Activated T-cell treated with anti-CD3 and anti-CD28 coated beads, Interleukin-2, amount 50 U/mL, for 4 hours (primary cell): Measurements from ENCODE around the gene DIS3L2. TPM values are rescaled to one million over a fixed set of nuclear protein-coding genes. Genes with fewer than 3 reads are reported as not detected.
"Not testable (repeated sequence)": the region's sequence is repeated elsewhere in the genome, so short reads cannot be mapped to it uniquely, and the experiment has no call there.

Experiments
- ATAC-seq, 2 donors: fragments of 200-7000 bp; cut with Tn5 transposase; one replicate each; pipeline ENCODE4 v1.10.0; 2021
- DNase-seq: peaks from one replicate; pipeline ENCODE4 v3.0.0-alpha.2; 2020
- H3K27me3 Mint-ChIP-seq: one replicate; pipeline ENCODE4 v1.8.0; 2021; ENCODE audit warnings: low read depth, mixed read lengths
- H3K36me3 Mint-ChIP-seq: one replicate; pipeline ENCODE4 v1.8.0; 2022; ENCODE audit warnings: mixed read lengths; ENCODE audit not compliant: insufficient read depth
- H3K4me1 Mint-ChIP-seq: one replicate; pipeline ENCODE4 v1.8.0; 2021; ENCODE audit warnings: low read depth, mixed read lengths
- H3K4me3 Mint-ChIP-seq: one replicate; pipeline ENCODE4 v1.8.0; 2021; ENCODE audit warnings: mild to moderate bottlenecking, moderate library complexity, mixed read lengths
- H3K9me3 Mint-ChIP-seq: one replicate; pipeline ENCODE4 v1.8.0; 2021; ENCODE audit warnings: mixed read lengths
- total RNA-seq, 3 donors: library from RNA; stranded (reverse); gene quantifications; one replicate each; pipeline ENCODE4 v1.2.1, GENCODE V29; 2021

DIS3L2 gene
- total RNA-seq, 3 donors from 2014 or later: 38.5 to 43.7 (median 41.4) TPM

DNA sequence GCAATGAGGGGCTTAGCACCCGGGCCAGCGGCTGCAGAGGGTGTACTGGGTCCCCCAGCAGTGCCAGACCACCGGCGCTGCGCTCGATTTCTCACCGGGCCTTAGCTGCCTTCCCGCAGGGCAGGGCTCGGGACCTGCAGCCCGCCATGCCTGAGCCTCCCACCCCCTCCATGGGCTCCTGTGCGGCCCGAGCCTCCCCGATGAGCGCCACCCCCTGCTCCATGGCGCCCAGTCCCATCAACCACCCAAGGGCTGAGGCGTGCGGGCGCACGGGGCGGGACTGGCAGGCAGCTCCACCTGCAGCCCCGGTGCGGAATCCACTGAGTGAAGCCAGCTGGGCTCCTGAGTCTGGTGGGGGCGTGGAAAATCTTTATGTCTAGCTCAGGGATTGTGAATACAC is 404.9 kb downstream of the DIS3L2 start:
- peaks cover 29% of the 10 kb centered on the region for H3K4me1 Mint-ChIP-seq
- H3K27me3 Mint-ChIP-seq, H3K4me3 Mint-ChIP-seq, H3K9me3 Mint-ChIP-seq, DNase-seq, H3K36me3 Mint-ChIP-seq, ATAC-seq: not testable (repeated sequence)

DNA sequence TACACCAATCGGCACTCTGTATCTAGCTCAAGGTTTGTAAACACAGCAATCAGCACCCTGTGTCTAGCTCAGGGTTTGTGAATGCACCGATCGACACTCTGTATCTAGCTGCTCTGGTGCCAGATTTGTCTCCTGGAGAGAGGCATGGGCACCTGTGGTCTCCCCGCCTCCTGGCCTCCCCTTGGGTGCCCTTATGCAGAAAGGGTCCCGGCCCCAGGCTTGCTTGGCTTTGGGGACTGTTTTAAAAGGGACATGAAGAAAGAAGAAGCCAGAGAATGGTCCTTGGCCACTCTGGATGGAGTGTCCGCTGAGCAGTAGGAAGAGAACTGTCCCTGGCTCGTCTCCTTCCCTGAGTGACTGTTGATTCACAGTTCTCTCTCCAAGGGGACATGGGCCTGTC is 405.5 kb downstream of the DIS3L2 start:
- H3K27me3 Mint-ChIP-seq: no peaks in the 10 kb centered on the region
- H3K36me3 Mint-ChIP-seq: no peaks in the 10 kb centered on the region
- no peak for DNase-seq
- H3K4me3 Mint-ChIP-seq: no peak overlapping the region
- no peaks in the 10 kb centered on the region for H3K9me3 Mint-ChIP-seq
- ATAC-seq: no peak
- peaks cover 27% of the 10 kb centered on the region for H3K4me1 Mint-ChIP-seq

DNA sequence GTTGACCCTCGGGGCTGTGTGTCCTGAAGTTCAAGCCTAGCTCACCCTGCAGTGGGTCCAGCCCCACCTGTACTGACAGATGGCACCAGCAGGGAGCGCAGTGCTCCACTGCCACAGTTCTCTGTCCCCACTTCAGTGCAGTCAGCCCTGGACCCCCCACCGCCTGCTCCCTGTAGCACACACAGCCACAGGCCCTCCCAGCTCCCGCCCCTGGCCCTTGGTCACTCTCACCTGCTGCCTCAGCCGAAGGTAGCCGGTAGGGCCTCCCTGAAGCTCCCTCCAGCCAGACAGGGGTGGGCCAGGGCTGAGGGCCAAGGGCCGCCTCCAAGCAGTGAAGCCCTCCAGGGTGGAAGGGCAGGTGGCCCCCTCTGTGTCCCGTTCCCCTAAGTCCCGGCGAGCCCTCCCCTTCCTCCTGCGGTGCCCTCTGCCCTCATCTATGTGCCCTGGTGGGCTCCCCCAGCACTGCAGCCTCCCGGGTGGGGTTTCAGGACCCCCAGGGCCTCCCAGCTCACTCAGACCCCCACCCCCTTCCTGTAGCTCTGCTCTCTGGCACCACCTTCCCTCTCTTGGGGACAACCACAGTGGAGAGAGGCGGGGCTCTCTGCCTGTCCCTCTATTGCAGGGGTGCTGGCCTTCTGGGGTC is 406.2 kb downstream of the DIS3L2 start:
- H3K9me3 Mint-ChIP-seq: no peaks in the 10 kb centered on the region
- DNase-seq: no peak

DNA sequence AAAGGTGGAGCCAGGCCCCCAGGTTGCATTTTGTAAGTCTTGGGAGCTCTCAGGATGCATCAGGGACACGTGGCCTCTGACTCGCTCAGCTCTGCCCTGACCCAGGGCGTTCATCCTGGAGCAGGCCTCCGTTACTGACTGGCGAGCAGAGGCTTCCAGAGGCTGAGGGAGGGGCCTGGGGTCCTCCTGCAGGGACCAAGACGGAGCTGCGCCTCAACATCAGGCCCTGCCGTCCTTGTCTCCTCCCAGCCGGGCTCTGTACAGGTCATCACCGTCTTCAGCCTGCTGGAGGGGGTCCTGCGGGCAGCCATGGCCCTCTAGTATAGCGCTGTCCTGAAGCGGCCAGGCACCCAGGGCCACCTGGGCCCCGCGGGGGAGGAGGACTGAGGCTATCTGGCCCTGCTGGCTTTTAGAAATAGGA is 406.8 kb downstream of the DIS3L2 start:
- Mint-ChIP-seq H3K27me3 (no peaks in the 10 kb centered on the region), H3K36me3 (no peaks in the 10 kb centered on the region), H3K4me1 (peaks cover 17% of the 10 kb centered on the region), H3K4me3 (no peak overlapping the region), H3K9me3 (no peaks in the 10 kb centered on the region)
- no peak for DNase-seq
- no peak for ATAC-seq

More for the DNA sequence above, 406.2 kb downstream of the DIS3L2 start:
- no peaks in the 10 kb centered on the region for H3K27me3 Mint-ChIP-seq
- no peak overlapping the region for H3K4me3 Mint-ChIP-seq
- peaks cover 20% of the 10 kb centered on the region for H3K4me1 Mint-ChIP-seq
- no peak for ATAC-seq
- no peaks in the 10 kb centered on the region for H3K36me3 Mint-ChIP-seq

DNA sequence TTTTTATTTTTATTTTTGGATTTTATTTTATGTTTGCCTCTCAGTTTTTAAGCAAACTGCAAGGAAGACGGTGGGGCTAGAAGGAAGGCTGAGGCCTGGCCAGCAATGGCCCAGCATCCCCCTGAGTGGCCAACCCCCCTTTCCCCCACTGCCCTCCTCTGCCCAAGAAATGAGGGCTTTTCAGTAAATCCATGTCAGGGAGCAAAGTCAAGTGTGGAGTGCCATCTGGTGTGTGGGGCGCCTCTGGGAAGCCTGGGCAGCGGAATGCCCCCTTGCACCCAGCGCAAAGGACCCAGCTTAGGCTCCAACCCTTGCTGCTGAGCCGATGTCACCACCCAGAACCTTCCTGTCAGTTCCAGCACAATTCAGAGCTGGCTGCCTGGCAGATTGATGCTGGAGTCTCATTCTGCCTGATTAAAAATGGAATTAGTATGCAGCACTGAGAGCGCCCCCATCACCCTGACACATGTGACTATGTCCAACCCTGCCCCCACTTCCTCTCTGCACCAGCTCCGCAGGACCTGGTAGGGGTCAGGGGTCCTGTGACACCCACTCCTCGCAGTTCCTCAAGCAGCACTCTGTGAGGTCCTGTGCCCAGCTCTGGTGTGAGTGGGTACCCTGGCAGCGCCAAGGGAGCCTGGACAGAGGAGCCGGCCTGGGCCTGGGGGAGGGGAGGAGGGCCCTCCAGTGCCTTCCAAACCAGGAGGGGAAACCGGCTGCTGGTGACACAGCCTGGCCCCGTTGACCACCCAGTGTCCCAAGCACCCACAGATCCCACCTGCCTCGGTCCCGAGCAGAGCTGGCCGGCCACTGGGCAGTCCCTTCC is 407.8 kb downstream of the DIS3L2 start:
- Mint-ChIP-seq H3K9me3 (no peaks in the 10 kb centered on the region), H3K4me1 (peaks cover 7% of the 10 kb centered on the region), H3K27me3 (no peaks in the 10 kb centered on the region), H3K36me3 (no peaks in the 10 kb centered on the region), H3K4me3 (no peak overlapping the region)
- DNase-seq: no peak
- no peak for ATAC-seq

DNA sequence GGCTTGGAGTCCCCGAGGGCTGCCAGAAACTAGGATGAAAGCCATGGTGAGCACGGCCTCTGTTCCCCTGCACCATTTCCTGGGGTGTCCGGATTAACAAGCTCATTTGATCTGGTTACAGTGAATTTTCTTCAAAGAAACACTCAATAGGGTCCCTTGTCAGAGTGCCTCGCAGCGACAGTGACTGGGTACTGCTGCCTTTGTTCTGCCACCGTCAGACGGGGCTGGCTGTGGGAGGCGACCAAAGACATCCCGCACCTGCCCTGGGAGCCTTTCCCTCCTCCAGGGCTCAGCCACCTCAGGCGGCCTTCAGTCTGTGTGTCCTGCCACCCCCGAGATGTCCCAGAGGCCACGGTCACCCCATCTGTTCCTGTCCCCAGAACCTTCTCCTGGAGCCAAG is 408.5 kb downstream of the DIS3L2 start:
- not testable (repeated sequence) for H3K27me3 Mint-ChIP-seq, DNase-seq, H3K9me3 Mint-ChIP-seq, H3K36me3 Mint-ChIP-seq, H3K4me3 Mint-ChIP-seq, ATAC-seq, H3K4me1 Mint-ChIP-seq

DNA sequence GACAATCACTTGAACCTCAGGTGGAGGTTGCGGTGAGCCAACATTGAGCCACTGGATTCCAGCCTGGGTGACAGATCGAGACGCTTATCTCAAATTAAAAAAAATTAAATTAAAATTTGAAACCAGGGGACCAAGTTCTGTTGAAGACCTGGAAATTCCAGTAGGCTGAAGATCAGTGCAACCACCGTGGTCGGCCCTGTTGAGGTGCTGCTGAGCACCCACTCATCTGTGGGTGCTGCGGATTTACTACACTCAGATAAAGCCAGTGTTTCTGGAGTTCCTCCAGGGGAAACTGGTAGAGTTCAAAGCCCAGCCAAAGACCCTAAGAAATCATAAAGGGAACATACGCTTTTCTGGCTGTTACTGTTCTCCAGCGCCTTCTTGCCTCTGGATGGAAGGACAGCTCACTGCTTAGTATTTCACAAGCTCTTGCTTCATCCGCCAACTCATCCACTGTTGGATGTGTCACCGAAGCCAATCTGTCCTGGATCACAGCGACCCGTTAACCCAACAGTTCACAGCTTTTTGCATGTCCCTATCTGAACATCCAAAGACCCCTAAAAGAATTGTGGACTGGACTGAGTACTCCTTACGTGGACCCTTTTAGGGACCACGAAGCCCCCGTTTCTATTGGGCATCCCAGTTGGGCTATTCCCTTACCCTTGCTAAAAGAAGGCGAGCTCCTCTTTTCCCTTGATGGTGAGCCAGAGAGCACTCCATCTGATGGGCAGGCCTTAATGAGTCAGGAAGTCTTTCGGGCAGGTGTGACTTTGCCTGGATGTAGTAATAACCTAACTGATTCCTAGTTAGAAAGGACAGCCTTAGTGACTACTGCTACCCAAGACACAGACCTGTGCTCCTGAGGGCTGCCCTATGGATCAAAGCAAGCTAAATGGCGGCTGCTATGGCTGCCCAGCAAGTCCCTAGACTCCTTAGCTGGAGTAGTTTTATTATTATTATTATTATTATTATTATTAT is 411.0 kb downstream of the DIS3L2 start:
- ATAC-seq (no peak), DNase-seq (no peak)
- no peaks in the 10 kb centered on the region for H3K9me3 Mint-ChIP-seq
- no peaks in the 10 kb centered on the region for H3K27me3 Mint-ChIP-seq
- H3K36me3 Mint-ChIP-seq: no peaks in the 10 kb centered on the region
- H3K4me1 Mint-ChIP-seq: no peaks in the 10 kb centered on the region
- no peak overlapping the region for H3K4me3 Mint-ChIP-seq

DNA sequence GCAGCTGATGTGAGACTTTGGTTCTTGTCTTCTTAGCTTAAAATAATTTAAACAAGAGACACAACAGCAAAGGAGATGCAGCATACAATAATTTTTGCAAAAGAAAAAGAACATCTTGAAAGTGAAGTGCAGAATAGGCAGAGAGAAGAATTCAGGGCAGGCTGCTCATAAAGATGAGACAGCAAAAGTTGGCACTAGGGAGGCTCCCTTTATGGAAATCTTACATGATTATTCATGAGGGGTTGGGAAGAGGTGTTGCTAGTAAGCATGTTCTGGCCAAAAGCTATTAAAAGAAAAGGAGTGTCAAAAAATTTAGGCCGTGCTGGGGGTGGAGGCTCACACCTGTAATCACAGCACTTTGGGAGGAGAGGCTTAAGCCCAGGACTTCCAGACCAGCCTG is 412.8 kb downstream of the DIS3L2 start:
- Mint-ChIP-seq H3K27me3 (no peaks in the 10 kb centered on the region), H3K36me3 (no peaks in the 10 kb centered on the region), H3K4me3 (no peak overlapping the region), H3K9me3 (no peaks in the 10 kb centered on the region), H3K4me1 (no peaks in the 10 kb centered on the region)
- ATAC-seq: no peak
- DNase-seq: no peak

DNA sequence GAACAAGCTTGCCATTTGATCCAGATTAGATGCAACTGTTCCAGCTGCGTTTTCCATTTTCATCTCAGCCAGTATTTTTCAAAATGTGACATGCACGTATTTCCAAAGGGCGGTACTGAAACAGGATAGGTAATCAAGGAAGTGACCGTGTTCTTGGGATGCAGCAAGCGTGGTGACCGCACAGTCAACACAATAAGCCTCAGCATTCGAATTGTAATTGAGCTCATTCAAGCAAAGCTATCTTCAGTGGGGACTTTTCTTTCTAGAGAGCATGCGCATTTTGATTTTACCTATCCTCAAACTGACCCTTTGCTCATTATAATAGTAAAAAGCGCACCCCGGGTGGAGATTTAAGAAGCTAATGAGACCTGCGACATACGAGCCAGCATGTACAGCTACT is 413.7 kb downstream of the DIS3L2 start:
- Mint-ChIP-seq H3K4me3 (no peak overlapping the region), H3K27me3 (peaks cover 3% of the 10 kb centered on the region), H3K9me3 (no peaks in the 10 kb centered on the region), H3K36me3 (no peaks in the 10 kb centered on the region), H3K4me1 (no peaks in the 10 kb centered on the region)
- no peak for DNase-seq
- no peak for ATAC-seq

DNA sequence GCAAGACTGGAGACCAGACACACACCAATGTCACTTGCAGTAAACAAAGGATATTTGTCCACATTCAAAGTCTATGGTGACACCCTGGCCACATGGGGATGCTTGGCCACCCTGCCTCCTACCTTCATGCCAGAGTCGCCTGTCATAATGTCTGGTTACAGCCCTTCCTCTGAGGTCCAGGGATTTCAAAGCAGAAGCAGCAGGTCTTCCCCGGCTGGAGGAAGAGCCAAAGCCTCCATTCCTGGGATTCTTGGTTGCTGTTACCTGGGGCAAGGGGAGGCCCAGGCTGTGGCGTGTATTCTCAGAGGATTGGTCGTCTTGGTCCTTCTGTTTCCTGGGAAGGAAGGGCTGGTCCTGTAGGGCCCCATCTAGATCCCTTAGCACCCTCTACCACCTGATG is 414.7 kb downstream of the DIS3L2 start:
- Mint-ChIP-seq H3K4me1 (no peaks in the 10 kb centered on the region), H3K36me3 (no peaks in the 10 kb centered on the region), H3K4me3 (no peak overlapping the region), H3K27me3 (peaks cover 3% of the 10 kb centered on the region), H3K9me3 (no peaks in the 10 kb centered on the region)
- no peak for ATAC-seq
- DNase-seq: no peak

DNA sequence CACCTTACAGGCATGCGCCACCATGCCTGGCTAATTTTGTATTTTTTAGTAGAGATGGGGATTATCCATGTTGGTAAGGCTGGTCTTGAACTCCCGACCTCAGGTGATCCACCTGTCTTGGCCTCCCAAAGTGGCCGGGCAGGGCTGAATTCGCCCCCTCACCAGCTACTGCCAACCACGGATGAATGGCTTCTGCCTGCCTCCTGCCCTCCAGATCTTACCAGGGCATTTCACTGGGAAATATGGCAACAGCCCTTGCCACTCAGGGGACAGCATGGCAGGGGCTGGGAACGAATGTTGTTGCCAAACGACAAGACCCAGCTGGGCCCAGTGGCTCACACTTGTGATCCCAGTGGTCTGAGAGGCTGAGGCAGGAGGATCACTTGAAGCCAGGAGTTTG is 415.2 kb downstream of the DIS3L2 start:
- H3K4me1 Mint-ChIP-seq: no peaks in the 10 kb centered on the region
- no peaks in the 10 kb centered on the region for H3K36me3 Mint-ChIP-seq
- ATAC-seq (no peak), DNase-seq (no peak)
- H3K27me3 Mint-ChIP-seq: peaks cover 4% of the 10 kb centered on the region
- no peak overlapping the region for H3K4me3 Mint-ChIP-seq
- no peaks in the 10 kb centered on the region for H3K9me3 Mint-ChIP-seq

DNA sequence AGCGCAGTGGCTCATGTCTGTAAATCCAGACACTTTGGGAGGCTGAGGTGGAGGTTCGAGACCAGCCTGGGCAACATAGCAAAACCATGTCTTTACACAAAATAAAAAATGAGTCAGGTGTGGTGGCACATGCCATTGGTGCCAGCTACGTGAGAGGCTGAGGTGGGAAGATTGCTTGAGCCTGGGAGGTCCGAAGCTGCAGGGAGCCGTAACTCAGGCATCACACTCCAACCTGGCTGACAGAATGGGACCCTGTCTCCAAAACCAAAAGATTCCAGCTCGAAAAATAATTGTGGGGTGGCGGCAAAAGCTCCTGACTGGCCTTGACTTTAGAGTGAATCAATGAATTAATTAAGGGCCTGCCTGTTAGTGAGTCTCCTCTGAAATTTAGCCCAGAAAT is 415.8 kb downstream of the DIS3L2 start:
- DNase-seq (no peak), ATAC-seq (no peak)
- no peaks in the 10 kb centered on the region for H3K9me3 Mint-ChIP-seq
- no peaks in the 10 kb centered on the region for H3K36me3 Mint-ChIP-seq
- H3K27me3 Mint-ChIP-seq: peaks cover 10% of the 10 kb centered on the region
- H3K4me1 Mint-ChIP-seq: no peaks in the 10 kb centered on the region
- no peak overlapping the region for H3K4me3 Mint-ChIP-seq

DNA sequence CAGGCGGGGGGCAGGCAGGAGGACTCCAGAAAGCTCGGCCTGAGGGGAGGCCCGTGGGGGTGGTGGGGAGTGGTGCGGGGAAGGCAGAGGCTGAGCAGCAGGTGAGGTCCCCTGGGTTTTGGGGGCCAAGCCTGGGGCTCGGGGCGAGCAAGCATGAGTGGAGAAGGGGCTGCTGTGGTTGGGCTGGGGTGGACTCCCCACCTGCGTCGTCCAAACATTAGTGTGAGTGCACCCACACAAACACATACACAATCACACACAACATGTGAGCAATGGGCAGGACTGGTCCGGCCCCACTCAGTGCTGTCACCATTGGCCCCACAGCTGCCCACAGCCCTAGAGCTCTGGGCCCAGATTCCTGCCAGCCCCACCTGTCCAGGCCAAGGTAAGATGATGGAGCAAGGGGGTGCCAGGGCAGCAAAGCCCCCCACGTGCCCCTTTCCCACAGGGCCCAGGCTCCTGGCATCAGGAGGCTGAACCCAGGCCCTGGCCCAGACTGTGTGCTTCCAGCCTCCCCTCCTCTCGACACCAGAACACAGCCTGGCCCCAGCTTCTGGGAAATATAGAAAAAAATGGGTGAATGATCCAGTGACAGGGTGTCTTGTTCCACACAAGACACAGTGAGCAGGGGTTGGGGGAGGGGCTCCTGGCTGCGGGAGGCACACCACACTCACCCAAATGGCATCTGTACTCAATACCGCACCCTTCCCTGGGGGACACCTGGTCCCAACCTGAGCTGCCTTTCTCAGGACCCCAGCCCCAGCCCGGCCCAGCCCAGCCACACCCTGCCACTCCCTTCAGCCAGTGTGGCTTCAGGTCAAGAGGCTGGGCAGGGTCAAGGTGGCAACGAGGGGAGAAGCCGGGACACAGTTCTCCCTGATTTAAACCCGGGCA is 416.6 kb downstream of the DIS3L2 start:
- Mint-ChIP-seq H3K4me3 (no peak overlapping the region), H3K36me3 (no peaks in the 10 kb centered on the region), H3K9me3 (no peaks in the 10 kb centered on the region), H3K4me1 (no peaks in the 10 kb centered on the region), H3K27me3 (peaks cover 15% of the 10 kb centered on the region)
- ATAC-seq (no peak), DNase-seq (no peak)
